GM23248 (cell line): Measurements from ENCODE around the gene SDK2.

Experiments
- EZH2 ChIP-seq: fragments of 200-600 bp; sonication (generic); IDR thresholded peaks from 2 replicates; pipeline ENCODE4 v1.6.1; 2018; ENCODE audit warnings: antibody characterized with exemption, mild to moderate bottlenecking; ENCODE audit not compliant: insufficient read depth, poor library complexity, severe bottlenecking
- EZH2phosphoT487 ChIP-seq: fragments of 200-600 bp; sonication (generic); IDR thresholded peaks from 2 replicates; pipeline ENCODE4 v1.6.1; 2018; ENCODE audit warnings: antibody characterized with exemption, moderate library complexity, mild to moderate bottlenecking, low read depth; ENCODE audit not compliant: insufficient read depth

DNA sequence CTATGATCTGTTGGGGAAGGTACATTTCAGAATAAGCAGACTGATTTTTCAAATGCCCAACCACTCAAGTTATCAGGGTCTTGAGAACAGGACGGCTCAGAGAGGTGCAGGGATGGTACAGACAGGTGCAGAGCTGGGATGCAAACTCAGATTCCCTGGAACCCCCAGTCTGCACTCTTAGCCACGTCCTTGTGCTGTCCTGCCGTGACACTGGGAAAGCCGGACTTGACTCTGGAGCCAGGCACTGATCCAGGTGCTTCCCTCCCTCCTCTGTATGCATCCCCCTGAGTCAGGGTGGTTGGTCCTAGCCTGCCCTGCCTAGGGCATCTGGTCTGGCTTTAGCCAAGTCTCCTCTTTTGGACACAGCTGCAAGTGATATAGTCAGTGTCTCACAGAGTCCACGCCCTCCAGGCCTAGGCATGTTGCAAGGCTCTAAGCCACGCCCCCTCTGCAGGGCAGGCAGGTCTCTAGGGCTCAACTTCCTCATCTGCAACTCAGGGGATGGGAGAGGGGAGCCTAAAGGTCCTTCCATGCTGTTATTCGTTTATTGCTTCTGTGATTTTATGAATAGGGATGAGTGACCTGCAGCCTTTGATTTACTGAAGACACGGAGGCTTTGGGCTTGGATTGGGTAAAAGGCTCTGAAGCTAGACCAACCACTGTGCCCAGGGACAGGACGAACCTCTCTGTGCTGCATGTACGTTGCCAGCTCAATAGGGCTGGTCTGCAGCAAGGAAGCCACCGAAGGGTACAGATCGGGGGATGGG is 97.3 kb downstream of the SDK2 start:
- TF ChIP-seq EZH2 (no peak), EZH2phosphoT487 (no peak)
